IPS-18c (cell line): ENCODE results near the gene OR2V2.
"Not testable (repeated sequence)": the region's sequence is repeated elsewhere in the genome, so short reads cannot be mapped to it uniquely, and the experiment has no call there.

Experiments
- H3K4me3 ChIP-seq: 2 replicates; pipeline ENCODE4 v1.7.0; 2013; ENCODE audit warnings: low read depth, mild to moderate bottlenecking, low read length, moderate library complexity; ENCODE audit not compliant: insufficient read depth
- H3K9me3 ChIP-seq: one replicate; pipeline ENCODE4 v1.6.1; 2013; ENCODE audit warnings: mild to moderate bottlenecking, low read length, moderate library complexity; ENCODE audit not compliant: control insufficient read depth, insufficient read depth

Gene OR2V2

GRCh38 chr5:181146927-181147636, at the start of gene OR2V2:
OR2V2 (plus strand) TSS chr5:181147586; CDS start chr5:181154943, 7,357 bp downstream.
- not testable (repeated sequence) for H3K9me3 ChIP-seq, H3K4me3 ChIP-seq

- H3K9me3 ChIP-seq, H3K4me3 ChIP-seq: not testable (repeated sequence)
Measured at GRCh38 chr5:181097759-181098491, 49.5 kb upstream of the OR2V2 start.

GRCh38 chr5:181098762-181099601, 48.4 kb upstream of the OR2V2 start:
- H3K4me3 ChIP-seq: no peak overlapping the region
- no peaks in the 10 kb centered on the region for H3K9me3 ChIP-seq

- Histone ChIP-seq H3K4me3 (no peak overlapping the region), H3K9me3 (no peaks in the 10 kb centered on the region)
Measured at GRCh38 chr5:181099602-181100086, 47.7 kb upstream of the OR2V2 start.

- Histone ChIP-seq H3K4me3 (peak overlapping the region; percentile 47), H3K9me3 (no peaks in the 10 kb centered on the region)
Measured at GRCh38 chr5:181100121-181100875, 47.1 kb upstream of the OR2V2 start.

- not testable (repeated sequence) for H3K4me3 ChIP-seq, H3K9me3 ChIP-seq
Measured at GRCh38 chr5:181101030-181101641, 46.2 kb upstream of the OR2V2 start.

- not testable (repeated sequence) for H3K4me3 ChIP-seq, H3K9me3 ChIP-seq
Measured at GRCh38 chr5:181101930-181102674, 45.3 kb upstream of the OR2V2 start.

- peak overlapping the region; percentile 34; the same call in 1 of the 2 replicates for H3K4me3 ChIP-seq
- not testable (repeated sequence) for H3K9me3 ChIP-seq
Measured at GRCh38 chr5:181104259-181104568, 43.2 kb upstream of the OR2V2 start.

GRCh38 chr5:181104606-181105390, 42.6 kb upstream of the OR2V2 start:
- H3K9me3 ChIP-seq, H3K4me3 ChIP-seq: not testable (repeated sequence)

- Histone ChIP-seq H3K4me3 (no peak overlapping the region), H3K9me3 (no peaks in the 10 kb centered on the region)
Measured at GRCh38 chr5:181105391-181106025, 41.9 kb upstream of the OR2V2 start.

GRCh38 chr5:181107699-181108098, 39.7 kb upstream of the OR2V2 start:
- H3K4me3 ChIP-seq: no peak overlapping the region
- H3K9me3 ChIP-seq: no peaks in the 10 kb centered on the region

- H3K9me3 ChIP-seq: no peaks in the 10 kb centered on the region
- no peak overlapping the region for H3K4me3 ChIP-seq
Measured at GRCh38 chr5:181108578-181109165, 38.7 kb upstream of the OR2V2 start.

- no peaks in the 10 kb centered on the region for H3K9me3 ChIP-seq
- no peak overlapping the region for H3K4me3 ChIP-seq
Measured at GRCh38 chr5:181109489-181110013, 37.8 kb upstream of the OR2V2 start.

GRCh38 chr5:181111010-181111409, 36.4 kb upstream of the OR2V2 start:
- Histone ChIP-seq H3K4me3 (no peak overlapping the region), H3K9me3 (no peaks in the 10 kb centered on the region)

GRCh38 chr5:181112476-181112875, 34.9 kb upstream of the OR2V2 start:
- no peaks in the 10 kb centered on the region for H3K9me3 ChIP-seq

More at GRCh38 chr5:181112476-181112875, 34.9 kb upstream of the OR2V2 start:
- H3K4me3 ChIP-seq: no peak overlapping the region
